Activated CD4-positive, alpha-beta T cell treated with anti-CD3 and anti-CD28 coated beads for 1 hour (primary cell): ENCODE data around the gene ADIRF.
"Not testable (repeated sequence)": the region's sequence is repeated elsewhere in the genome, so short reads cannot be mapped to it uniquely, and the experiment has no call there.

ENCODE experiments used
- DNase-seq: peaks from one replicate; pipeline ENCODE4 v3.0.0-alpha.2; 2020

The ADIRF gene

DNA sequence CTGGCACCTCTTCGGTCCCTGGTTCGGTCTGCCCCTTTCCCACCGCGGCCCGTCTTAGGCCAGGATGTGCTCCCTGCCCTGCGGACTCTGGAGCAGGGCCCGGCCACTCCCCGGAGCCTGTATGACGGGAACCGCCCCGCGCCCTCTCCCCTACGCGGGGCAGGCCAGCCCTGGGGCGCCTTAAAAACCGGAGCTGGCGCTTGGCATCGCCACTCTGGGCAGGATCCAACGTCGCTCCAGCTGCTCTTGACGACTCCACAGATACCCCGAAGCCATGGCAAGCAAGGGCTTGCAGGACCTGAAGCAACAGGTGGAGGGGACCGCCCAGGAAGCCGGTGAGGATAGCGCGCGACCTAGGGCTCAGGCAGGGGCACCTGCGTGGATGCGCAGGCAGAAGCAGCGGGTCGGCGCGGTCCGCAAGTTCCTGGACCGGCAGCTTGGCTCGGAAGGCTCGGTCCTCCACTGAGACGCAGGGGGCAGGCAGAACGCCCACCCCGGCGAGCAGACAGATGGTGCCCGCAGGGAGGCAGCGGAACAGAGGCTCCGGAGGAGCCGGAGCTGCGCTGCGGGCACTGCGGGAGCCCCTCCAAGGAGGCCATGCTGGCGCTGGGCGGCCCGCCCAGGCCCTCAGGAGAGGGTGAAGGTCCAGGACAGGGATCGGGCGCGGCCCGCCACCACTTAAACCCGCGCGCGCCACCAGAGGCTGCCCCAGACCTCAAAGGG, at the start of gene ADIRF:
Gene ADIRF, plus strand, starts transcription at position 212 of the 723 bp plus-strand sequence. Its CDS starts 63 bp downstream, at position 275.
- DNase-seq = no peak

DNA sequence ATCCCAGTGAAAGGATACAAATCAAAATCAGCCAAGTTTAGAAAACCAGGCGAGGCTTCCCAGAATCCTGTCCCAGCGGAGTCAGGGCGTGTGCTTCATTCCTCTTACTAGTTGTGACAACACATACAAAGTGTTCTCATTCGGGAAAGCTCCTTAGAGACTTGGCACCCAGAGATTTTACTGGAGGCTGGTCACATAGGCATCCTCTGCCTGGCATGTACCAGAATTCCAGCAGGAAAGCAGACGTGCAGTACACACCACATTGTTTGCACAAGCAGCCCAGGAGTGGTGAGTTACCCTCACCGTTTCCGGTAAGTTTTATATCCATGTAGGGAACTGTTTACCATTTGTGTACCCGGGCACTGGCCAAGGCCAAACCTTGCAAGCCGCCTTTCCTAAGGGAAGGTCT, 45.7 kb upstream of the ADIRF start:
- DNase-seq = no peak

DNA sequence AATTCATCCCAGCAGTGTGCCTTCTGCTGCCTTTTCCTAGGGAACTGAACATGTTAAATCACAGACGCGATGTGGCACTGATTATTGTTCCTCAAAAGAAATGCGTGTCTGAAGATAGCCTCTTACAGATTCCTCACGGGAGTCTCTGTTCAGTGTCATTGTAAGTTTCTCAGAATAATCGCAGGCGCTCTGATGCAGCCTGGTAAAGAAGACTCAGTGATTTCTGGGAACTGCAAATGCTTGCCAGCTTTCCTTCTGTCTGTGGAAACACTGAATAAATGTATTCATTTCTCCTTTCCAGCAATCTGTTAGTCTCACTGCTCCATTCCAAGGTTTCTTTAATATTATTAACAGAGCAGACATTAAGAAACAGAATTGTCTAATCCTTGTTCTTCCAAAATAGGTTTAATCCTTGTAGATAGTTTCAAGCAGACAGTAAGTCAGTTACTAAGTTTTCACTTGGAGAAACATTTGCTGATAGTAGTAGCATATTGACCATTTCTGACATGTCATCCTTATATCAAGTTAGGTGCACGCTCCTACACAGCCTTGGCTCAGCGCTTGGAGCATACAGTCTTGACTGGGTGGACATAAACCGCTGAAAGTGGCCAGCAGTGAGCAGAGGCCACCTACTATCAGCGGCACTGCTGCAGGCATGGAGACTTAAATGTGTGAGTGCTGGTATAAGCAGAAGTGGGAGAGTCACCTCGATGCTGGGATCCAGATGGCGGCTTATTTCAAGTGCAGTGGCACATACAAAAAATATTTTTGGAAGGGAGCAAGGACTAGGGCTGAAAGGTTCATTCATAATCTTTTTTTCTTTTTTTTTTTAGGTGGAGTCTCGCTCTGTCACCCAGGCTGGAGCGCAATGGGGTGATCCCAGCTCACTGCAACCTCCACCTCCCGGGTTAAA, 38.6 kb upstream of the ADIRF start:
- DNase-seq = no peak

DNA sequence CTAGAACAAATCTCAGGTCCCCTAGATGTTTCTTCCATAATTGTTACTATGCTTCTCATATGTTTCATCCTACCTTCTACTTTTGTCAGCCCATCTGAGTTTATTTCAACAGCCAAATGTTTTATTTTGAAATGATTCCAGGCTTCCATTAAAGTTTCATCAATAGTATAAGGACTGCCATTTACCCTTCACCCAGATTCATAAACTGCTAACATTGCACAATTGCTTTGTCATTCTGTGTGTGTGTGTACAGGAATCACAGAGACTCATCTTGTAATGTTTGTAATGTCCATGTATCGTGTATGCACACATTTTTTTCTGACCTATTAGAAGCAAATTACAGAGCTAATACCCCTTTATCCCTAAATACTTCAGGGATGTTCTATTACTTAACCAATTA, 36.4 kb upstream of the ADIRF start:
- DNase-seq = no peak

DNA sequence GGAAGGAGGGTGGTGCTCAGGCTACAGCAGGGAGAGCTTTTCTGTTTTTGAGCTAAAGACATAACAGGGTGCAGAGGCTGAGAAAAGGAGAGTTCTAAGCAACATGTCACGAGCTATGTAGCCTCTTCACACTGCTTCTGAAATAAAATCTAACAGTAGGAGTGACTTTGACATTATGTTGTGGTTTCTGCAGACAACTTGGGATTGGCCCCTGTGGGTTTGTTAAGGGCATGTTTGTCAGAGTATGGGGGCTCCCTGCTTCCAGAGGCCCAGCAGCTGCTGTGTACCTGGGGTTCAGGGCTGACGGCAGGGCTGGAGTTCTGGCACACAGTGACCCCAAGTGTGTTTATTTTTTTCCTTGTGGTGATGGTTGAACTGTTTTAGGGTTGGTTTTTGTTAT, 35.6 kb upstream of the ADIRF start:
- DNase-seq = no peak

DNA sequence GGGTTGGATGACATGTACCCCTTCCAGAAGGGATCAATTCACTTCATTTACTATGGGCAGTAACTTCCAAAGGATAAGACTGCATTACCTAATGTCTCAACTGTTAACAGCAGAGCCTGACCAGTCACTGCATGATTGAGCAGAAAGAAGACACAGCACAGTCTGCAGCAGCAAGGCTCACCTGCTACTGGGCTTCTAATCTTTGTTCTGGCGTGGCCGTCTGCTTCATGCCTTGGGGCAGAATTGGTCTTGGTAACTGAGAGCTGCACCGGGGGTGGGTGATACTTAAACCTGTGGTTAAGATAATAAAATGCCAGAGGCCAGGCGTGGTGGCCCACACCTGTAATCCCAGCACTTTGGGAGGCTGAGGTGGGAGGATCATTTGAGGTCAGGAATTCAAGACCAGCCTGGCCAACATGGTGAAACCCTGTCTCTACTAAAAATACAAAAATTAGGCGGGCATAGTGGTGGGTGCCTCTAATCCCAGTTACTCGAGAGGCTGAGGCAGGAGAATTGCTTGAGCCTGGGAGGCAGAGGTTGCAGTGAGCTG, 34.0 kb upstream of the ADIRF start:
- not testable (repeated sequence) for DNase-seq

DNA sequence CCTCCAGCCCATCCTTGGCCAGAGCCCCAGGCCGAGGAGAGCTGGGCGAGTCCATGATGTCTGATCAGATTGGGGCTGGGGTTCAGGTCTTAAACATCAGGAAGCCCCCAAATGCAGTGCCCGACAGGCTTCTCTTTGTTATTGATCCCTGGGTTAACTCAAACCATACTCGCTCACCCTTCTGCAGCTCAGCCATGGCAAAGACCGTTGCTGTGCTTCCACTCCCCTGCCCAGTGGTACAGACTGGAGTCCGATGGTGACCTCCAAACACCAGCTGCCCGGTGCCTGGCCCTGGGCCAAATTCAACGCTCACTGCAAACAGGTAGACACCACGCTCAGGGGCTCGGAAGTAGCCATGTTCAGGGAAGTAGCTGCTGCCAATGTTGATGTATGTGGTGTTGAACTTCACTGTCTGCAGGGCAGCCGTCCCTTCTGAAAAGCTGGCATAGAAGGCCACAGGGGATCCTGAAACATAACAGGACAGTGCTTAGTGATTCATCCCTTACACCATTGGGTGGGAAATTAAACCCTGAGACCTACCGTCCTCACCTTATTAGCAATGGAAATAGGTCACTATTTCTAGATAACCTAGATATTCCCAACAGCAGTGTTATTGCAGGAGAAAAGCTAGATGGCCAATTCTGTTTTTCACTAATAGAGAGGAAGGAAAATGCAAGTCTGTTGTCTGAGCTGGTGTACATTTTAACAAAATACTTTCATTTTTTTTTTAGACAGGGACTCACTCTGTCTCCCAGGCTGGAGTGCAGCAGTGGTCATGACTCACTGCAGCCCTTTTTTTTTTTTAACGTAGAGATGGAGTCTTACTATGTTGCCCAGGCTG, 31.4 kb upstream of the ADIRF start:
- no peak for DNase-seq

DNA sequence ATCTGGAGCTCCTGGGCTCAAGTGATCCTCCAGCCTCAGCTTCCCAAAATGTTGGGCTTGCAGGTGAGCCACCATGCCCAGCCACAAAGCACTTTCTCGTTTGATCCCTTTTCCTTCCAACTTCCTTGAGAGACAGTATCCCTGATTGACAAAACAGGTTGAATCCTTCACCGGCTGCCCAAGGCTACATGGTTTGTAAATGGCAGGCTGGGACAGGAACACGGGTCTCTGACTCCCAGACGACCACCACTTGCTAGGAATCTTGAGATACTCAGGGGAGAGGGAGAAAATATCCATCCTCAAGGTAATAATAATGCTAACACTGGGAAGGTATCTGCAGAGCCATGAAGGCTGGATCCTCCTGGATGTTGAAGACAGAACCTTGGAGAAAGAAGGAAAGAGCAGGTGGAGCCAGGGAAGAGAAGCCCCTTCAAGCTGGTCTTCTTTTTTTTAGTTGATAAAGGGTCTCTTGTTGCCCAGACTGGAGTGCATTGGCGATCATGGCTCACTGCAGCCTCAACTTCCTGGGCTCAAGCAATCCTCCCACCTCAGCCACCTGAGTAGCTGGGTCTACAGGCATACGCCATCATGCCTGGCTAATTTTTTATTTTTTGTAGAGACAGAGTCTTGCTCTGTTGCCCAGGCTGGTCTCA, 30.7 kb upstream of the ADIRF start:
- no peak for DNase-seq

DNA sequence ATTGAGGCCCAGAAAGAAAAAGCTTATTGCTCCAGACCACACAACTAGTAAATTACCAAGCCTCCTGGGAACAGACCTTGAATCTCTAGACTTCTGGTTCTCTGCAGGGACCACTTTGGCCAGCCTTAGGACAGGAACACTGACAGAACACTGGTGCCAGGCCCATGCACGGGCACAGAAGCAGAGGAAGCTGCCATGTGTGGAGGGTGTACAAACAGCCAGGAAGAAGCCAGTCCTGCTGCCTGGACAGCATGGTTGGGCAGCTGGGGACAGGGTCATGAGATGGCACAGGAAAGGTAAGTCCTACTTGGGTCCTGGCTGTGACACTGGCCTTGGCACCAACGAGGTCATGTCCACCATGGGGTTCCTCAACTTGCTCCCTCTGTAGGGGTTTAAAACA, 30.0 kb upstream of the ADIRF start:
- DNase-seq = no peak

DNA sequence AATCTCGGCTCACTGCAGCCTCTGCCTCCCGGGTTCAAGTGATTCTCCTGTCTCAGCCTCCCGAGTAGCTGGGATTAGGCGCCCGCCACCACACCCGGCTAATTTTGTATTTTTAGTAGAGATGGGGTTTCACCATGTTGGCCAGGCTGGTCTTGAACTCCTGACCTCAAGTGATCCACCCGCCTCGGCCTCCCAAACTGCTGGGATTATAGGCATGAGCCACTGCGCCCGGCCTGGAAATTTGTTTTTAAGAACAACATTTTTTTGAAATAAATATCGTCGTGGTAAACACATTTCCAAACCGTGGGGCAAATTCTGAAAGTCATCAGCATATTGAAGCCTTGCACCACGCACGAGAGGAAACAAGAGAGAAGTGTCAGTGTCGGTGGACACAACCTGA, 28.2 kb upstream of the ADIRF start:
- DNase-seq = not testable (repeated sequence)

DNA sequence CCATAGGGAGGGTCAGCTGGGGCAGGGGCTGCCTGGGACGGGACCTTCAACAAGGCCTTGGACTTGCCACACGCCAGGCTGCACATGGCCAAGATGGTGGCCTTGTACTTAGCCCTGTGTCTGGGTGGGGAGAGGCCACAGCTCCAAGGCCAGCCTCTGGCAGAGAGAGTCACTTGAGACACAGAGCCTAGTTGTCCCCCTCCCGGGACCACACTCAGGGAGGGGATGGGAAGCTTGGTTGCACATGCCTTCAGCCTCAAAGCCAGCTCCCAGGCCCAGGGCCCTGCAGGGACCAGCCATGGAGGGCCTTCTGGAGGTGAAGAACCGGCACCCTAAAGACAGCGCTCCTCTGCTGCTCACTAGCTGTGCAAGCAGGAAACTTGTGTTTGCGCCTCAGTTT, 27.6 kb upstream of the ADIRF start:
- no peak for DNase-seq

DNA sequence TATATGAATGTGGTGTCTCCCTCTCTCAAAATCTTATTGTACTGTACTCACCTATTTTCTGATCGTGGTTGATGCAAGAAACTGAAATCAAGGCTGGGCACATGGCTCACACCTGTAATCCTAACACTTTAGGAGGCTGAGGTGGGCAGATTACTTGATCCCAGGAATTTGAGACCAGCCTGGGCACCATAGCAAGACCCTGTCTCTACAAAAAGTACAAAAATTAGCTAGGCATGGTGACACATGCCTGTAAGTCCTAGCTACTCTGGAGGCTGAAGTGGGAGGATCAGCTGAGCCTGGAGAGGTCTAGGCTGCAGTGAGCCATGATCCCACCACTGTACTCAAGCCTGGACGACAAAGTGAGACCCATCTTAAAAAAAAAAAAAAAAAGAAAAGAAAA, 26.9 kb upstream of the ADIRF start:
- no peak for DNase-seq

DNA sequence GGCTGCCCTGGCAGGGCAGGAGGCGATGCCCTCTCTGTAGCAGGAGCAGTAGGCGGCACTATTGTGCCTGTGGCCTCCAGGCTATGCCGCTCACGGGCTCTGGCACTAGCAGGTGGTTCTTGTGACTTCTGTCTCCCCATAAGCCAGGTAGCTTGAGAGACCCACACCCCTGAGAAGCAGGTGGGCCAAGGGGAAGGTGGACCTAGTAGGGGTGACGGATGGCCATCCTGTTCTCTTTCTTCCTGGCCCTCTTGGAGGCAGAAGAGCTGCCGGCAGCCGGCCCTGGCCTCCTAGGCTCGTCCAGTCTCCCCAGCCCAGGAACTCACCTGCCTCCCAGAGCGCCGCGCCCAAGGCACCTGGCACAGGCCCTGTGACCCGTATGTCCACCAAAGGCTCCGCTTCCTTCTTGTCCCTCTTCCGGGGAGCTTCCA, 26.3 kb upstream of the ADIRF start:
- no peak for DNase-seq

DNA sequence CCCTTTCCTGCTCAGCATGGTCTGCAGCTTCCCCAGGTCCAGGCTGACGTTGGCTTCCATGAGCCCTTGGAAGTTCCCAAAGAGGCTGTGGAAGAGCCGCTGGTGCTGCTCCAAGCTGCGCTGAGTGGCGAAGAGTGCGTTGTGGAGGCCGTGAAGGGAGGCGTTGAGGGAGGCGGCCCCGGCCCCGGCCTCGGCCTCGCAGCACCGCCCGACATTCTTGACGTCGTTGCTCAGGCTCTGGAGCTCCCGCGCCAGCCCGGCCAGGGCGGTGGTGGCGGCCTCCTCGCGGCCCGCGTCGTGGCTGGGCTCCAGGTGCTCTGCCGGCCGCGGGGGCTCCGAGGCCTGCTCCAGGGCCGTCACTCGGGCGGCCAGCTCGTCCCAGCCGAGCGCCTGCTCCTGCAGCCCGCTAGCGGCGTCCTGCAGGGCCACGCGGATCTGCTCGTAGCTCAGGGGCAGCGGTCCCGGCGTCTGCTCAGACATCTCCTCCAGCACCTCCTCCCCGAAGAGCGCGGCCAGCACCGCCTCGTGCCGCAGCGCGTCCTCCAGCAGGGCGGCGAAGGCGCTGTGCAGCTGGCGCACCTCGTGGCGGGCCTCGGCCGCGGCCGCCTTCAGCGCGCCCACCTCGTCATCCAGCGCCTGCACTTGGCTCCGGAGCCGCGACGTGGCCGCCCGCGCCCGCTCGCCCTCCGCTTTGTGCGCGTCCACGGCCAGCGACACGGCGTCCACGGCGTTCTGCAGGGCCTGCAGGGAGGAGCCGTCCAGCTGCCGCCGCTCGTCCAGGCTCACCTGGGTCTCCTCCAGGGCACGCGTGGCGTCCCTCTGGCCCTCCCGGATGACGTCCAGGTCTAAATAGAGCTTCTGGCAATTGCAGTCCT, 25.6 kb upstream of the ADIRF start:
- DNase-seq = no peak

DNA sequence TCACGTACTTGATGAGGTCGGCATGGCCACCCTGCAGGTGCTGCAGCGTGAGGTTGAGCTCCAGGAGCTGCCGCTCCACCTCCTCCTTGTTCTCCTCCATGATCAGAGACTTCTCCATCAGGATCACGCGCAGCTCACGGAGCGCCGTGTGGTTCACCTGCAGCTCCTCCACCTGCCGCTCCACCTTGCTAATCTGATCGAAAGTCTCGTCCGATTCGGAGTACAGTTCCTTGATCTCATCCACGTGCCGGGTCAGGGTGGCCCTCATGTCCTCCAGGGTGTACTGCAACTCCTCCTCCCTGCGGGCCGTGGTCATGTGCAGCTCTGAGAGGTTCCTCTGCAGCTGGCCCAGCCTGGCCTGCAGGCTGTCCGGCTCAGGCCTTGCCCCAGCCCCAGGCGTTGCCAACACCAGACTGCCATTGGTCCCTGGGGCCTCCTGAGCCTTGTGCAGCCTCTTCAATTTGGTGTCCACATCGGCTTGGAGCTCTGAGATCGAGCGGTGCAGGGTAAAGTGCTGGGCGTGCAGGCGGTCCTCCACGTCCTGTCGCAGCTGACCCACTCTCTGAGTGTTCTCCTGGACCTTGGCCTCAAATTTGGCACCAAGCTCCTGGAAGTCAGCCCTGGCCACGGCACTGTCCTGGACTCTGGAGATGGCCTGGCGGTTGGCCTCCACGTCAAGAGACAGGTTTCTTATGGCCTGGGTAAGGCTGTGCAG, 24.8 kb upstream of the ADIRF start:
- DNase-seq = no peak

DNA sequence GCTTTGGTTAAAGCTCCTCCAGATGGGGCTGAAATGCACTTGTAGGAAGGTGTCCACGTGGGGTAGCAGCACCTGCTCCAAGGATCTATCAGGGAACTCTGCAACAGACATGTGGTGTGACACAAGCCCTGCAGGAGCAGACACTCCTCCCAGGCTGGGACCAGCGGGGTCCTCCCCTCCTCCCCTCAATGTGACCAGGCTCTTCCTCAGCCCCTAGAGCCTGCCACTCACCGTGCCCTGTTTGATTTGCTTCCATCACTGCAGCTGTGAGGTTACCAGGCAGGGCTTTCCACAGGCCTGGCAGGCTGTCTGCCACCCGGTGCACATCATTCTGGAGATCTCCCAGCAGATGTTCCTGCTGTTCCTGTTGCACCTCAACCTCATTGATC, 24.3 kb upstream of the ADIRF start:
- DNase-seq = no peak

DNA sequence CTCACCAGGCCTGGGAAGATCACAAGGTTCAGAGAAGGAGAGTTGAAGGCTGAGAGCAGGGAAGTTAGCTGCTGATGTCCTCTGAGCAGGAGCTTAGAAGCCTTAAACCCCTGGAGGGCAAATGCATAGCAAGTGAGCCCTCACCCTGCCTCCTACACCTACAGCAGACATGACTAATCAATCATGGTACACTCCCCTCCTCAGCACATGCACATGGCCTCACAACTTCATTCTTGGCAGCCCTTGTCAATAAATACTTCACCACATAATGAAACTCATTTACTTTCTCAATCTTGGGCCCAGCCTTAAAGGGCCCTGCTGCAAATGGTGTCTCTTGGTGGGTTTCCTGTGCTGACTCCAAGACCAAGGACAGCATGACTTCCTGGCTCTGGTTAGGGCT, 23.8 kb upstream of the ADIRF start:
- DNase-seq = no peak

DNA sequence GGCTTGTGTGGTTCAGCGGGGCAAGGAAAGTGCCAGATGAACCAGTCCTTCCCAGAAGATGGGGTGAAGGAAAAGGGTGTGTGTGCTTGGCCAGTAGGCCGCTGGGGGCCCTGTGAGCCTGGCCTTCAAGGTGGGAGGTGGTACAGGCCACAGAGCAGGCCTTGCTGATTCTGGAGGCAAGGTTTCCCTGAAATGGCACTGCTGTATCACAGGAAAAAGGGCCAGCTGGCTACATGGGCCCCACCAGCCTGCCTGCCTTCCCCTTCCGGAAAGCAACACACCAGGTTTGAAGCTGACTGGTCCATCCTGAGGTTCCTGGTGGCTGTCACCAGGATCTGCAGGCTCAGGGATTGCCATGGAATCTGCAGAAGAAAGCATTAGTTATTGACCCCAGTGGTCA, 23.4 kb upstream of the ADIRF start:
- no peak for DNase-seq

DNA sequence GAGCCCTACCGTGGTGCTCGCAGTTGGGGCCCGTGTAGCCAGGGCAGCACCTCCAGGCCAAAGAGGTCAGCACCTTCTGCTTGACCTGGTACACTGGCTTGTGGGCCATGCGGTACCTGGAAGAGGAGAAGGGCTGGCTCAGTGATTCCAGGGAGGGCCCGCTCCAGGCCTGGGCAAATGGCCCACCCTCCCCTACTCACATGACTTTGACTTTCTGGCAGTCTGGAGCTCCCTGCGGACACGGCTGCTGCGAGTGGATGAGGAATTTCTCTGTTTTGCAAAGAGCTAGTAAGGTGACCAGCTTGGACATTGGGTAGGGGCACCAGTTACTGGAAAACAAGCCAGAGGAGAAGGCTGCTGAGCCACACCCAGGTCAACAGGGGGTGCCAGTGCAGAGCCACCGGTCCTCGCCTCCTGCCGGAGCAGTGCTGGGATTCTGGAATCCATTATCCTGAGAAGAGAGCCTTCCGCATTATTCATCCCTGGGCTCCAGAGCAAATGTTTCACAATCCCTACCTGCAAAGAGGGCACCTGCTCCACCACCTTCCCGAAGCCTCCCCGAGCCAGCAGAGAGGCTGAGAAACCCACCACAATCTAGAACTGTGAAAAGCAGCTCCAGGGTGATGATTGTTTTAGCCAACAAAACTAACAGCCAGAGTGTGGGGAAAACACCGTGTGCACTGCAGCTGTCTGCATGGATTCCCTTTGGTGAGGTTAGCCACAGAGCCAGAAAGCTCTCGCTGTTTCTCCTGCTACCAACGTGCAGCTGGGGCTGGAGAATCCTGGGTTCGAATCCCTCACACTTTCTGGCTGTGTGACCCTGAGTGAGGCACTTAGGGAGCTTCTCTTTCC, 22.7 kb upstream of the ADIRF start:
- no peak for DNase-seq
